Measurements from ENCODE around the gene ZNF136.

ZNF136 gene

DNA sequence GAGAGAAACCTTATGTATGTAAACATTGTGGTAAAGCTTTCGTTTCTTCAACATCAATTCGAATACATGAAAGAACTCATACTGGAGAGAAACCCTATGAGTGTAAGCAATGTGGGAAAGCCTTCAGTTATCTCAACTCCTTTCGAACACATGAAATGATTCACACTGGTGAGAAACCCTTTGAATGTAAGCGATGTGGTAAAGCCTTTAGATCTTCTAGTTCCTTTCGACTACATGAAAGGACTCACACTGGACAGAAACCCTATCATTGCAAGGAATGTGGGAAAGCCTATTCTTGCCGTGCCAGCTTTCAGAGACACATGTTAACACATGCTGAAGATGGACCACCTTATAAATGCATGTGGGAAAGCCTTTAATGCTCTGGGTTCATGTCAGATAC, 24.7 kb downstream of the ZNF136 start:
- Histone ChIP-seq H3K4me2 (ENCODE audit: low read depth, low read length, poor library complexity, severe bottlenecking) (no peak overlapping the region), H3K27me3 (ENCODE audit: insufficient read depth, low read length, poor library complexity, severe bottlenecking) (no peaks in the 10 kb centered on the region), H3K79me2 (ENCODE audit: insufficient read depth, low read length) (peaks cover 26% of the 10 kb centered on the region), H3K4me1 (ENCODE audit: insufficient read depth, low read length, poor library complexity, severe bottlenecking) (no peaks in the 10 kb centered on the region), H3K9me3 (ENCODE audit: insufficient read depth, low read depth, low read length) (peaks cover 39% of the 10 kb centered on the region), H3K4me3 (ENCODE audit: low read length, poor library complexity, severe bottlenecking) (no peak overlapping the region), H3K9ac (ENCODE audit: low read depth, low read length, poor library complexity, severe bottlenecking) (no peak overlapping the region), H4K20me1 (ENCODE audit: insufficient read depth, low read length, poor library complexity, severe bottlenecking) (no peaks in the 10 kb centered on the region), H3K9me2 (replicated peaks; ENCODE audit: low read depth, low read length) (no peaks in the 10 kb centered on the region), H2AFZ (ENCODE audit: low read length) (no peak overlapping the region), H3F3A (ENCODE audit: low read depth) (no peaks in the 10 kb centered on the region), H3K36me3 (ENCODE audit: insufficient read depth, low read length) (peaks cover 77% of the 10 kb centered on the region)
- TF ChIP-seq, protein P1, sequence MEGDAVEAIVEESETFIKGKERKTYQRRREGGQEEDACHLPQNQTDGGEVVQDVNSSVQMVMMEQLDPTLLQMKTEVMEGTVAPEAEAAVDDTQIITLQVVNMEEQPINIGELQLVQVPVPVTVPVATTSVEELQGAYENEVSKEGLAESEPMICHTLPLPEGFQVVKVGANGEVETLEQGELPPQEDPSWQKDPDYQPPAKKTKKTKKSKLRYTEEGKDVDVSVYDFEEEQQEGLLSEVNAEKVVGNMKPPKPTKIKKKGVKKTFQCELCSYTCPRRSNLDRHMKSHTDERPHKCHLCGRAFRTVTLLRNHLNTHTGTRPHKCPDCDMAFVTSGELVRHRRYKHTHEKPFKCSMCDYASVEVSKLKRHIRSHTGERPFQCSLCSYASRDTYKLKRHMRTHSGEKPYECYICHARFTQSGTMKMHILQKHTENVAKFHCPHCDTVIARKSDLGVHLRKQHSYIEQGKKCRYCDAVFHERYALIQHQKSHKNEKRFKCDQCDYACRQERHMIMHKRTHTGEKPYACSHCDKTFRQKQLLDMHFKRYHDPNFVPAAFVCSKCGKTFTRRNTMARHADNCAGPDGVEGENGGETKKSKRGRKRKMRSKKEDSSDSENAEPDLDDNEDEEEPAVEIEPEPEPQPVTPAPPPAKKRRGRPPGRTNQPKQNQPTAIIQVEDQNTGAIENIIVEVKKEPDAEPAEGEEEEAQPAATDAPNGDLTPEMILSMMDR (conservative IDR thresholded peaks at IDR 0.05; ENCODE audit: low read length), result no peak
- no peak for TF ChIP-seq EZH2phosphoT487 (IDR thresholded peaks at IDR 0.05; ENCODE audit: borderline replicate concordance)

DNA sequence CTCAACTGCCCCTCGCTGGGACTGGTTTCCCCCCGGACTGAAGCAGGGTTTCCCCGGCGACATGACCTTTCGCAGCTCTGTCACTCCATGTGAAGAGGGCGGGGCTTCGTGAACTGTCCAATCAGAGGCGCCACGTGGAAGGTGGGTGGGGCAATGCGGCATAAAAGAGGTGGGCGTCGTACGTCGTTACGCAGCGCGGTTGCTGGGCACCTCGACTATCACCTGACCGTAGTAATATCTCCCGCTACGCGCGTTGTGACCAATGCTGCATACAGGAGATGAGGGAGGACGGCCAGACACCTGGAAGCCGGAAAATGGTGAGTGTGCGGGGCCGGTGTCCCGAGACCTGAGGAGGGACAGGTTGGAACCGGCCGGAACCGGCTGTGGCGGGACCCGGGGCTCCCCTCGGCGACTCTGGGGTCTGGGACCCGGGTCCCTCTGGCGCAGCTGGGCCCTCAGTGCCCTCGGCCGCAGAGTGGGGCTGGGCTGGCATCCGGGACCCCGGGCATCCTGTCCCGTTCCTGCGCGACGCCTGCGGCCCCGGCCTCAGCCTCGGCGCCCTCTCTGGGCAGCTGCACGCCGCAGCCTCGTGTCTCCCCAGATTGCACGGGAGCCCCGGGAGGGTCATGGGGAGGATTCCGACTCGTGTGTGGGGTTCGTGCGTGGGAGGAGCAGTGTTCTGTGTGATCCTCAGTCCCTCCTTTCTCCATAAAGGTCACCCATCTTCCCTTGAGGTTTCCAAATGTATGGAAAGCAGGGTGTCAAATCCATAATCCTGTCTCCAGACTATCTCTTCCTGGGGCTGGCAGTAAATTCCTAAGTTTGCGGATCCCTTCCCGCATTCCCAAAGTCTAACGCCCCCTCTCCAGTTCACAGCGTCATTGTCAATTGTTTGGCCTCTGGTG, 32.2 kb downstream of the ZNF136 start:
- Histone ChIP-seq H3K9me2 (replicated peaks; ENCODE audit: low read depth, low read length) (no peaks in the 10 kb centered on the region), H3K36me3 (ENCODE audit: insufficient read depth, low read length) (peaks cover 18% of the 10 kb centered on the region; the same call in 1 of the 2 replicates), H3K4me2 (ENCODE audit: low read depth, low read length, poor library complexity, severe bottlenecking) (no peak overlapping the region), H2AFZ (ENCODE audit: low read length) (no peak overlapping the region), H3K9ac (ENCODE audit: low read depth, low read length, poor library complexity, severe bottlenecking) (no peak overlapping the region), H4K20me1 (ENCODE audit: insufficient read depth, low read length, poor library complexity, severe bottlenecking) (no peaks in the 10 kb centered on the region), H3K4me3 (ENCODE audit: low read length, poor library complexity, severe bottlenecking) (no peak overlapping the region), H3K79me2 (ENCODE audit: insufficient read depth, low read length) (no peaks in the 10 kb centered on the region), H3K4me1 (ENCODE audit: insufficient read depth, low read length, poor library complexity, severe bottlenecking) (peaks cover 5% of the 10 kb centered on the region), H3F3A (ENCODE audit: low read depth) (no peaks in the 10 kb centered on the region), H3K9me3 (ENCODE audit: insufficient read depth, low read depth, low read length) (peaks cover 4% of the 10 kb centered on the region; the same call in 1 of the 2 replicates), H3K27me3 (ENCODE audit: insufficient read depth, low read length, poor library complexity, severe bottlenecking) (no peaks in the 10 kb centered on the region)
- TF ChIP-seq, protein P1 (conservative IDR thresholded peaks at IDR 0.05; ENCODE audit: low read length), result no peak
- no peak for TF ChIP-seq EZH2phosphoT487 (IDR thresholded peaks at IDR 0.05; ENCODE audit: borderline replicate concordance)

DNA sequence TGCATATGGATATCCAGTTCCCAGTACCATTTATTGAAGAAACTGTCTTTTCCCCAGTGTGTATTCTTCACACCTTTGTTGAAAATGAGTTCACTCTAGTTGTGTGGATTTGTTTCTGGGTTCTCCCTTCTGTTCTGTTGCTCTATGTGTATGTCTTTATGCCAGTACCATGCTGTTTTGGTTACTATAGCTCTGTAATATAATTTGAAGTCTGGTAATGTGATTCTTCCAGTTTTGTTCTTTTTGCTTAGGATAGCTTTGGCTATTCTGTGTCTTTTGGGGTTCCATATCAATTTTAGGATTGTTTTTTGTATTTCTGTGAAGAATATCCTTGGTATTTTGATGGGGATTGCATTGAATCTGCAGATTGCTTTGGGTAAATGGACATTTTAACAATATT, 35.2 kb downstream of the ZNF136 start:
- Histone ChIP-seq H3K4me2 (ENCODE audit: low read depth, low read length, poor library complexity, severe bottlenecking) (no peak overlapping the region), H3K4me1 (ENCODE audit: insufficient read depth, low read length, poor library complexity, severe bottlenecking) (peaks cover 10% of the 10 kb centered on the region), H2AFZ (ENCODE audit: low read length) (no peak overlapping the region), H3K4me3 (ENCODE audit: low read length, poor library complexity, severe bottlenecking) (no peak overlapping the region), H3K27me3 (ENCODE audit: insufficient read depth, low read length, poor library complexity, severe bottlenecking) (no peaks in the 10 kb centered on the region), H3K79me2 (ENCODE audit: insufficient read depth, low read length) (no peaks in the 10 kb centered on the region), H3K36me3 (ENCODE audit: insufficient read depth, low read length) (no peaks in the 10 kb centered on the region), H3F3A (ENCODE audit: low read depth) (no peaks in the 10 kb centered on the region), H3K9me2 (replicated peaks; ENCODE audit: low read depth, low read length) (no peaks in the 10 kb centered on the region), H3K9ac (ENCODE audit: low read depth, low read length, poor library complexity, severe bottlenecking) (no peak overlapping the region), H4K20me1 (ENCODE audit: insufficient read depth, low read length, poor library complexity, severe bottlenecking) (no peaks in the 10 kb centered on the region), H3K9me3 (ENCODE audit: insufficient read depth, low read depth, low read length) (peaks cover 4% of the 10 kb centered on the region; the same call in 1 of the 2 replicates)
- TF ChIP-seq, protein P1 (conservative IDR thresholded peaks at IDR 0.05; ENCODE audit: low read length), result no peak
- no peak for TF ChIP-seq EZH2phosphoT487 (IDR thresholded peaks at IDR 0.05; ENCODE audit: borderline replicate concordance)
